HG03064 (cell line): ENCODE measurements around the gene DDX49.
"Not testable (repeated sequence)": the region's sequence is repeated elsewhere in the genome, so short reads cannot be mapped to it uniquely, and the experiment has no call there.

ENCODE experiments used
- ATAC-seq: cut with Tn5 transposase; IDR thresholded peaks from one replicate; pipeline ENCODE4 v1.9.1; 2021; ENCODE audit warnings: low read depth; ENCODE audit not compliant: unreplicated experiment

DDX49 gene

DNA sequence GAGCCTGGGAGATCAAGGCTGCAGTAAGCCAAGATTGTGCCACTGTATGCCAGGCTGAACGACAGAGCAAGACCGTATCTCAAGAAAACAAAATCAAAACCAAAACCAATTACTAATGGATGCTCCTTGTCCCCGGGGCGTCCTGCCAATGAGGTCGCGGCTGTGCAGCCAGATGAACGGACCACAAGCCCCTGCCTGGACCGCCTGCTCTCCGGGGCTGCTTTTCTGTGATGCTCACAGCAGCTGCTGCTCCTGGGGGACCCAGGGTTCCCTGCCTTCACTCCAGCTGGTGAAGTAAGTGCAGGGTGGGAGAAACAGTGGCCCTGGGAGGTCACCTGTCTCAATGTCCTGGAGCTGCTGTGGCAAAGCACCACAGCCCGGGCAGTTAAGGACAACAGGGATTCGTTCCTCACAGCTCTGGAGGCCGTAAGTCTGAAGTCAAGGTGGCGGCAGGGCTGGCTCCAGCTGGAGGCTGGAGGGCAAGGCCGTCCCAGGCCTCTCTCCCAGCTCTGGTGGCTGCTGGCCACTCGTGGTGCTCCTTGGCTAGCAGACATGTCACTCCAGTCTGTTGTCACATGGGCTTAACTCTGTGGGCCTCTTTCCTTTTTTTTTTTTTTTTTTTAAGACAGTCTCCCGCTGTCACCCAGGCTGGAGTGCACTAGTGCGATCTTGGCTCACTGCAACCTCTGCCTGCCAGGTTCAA is 10.4 kb upstream of the DDX49 start:
- ATAC-seq: no peak

GRCh38 chr19:18910010-18910409 is 9.5 kb upstream of the DDX49 start:
- ATAC-seq: no peak

DNA sequence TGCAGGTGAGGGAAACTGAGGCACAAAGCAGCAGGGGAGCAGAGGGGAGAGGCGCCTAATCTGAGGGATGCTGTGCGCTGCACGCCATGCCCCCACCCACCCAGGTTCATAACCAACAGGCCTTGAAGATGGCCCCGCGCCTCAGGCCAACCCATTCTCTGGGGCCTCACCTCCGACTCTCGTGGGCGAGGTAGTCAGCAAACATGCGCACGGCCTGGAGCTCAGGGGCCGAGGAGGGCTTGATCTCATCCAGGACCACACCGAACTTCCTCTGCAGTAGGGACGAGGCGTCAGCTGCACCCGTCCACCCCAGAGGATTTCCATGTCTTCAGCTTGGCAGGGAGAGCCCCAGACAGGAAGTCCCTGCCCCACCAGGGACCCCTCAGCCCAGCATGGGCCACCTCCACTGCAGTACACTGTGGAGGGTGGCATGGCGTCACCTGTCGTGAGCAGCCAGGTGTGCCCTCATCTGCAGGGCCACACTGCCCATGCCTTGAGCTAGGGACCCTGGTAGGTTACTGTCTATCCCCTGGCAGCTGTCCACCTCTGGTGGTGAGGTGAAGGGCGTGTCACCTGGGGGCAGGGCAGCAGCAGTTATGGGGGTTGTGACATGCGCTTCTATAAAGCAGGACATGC is 8.6 kb upstream of the DDX49 start:
- no peak for ATAC-seq

DNA sequence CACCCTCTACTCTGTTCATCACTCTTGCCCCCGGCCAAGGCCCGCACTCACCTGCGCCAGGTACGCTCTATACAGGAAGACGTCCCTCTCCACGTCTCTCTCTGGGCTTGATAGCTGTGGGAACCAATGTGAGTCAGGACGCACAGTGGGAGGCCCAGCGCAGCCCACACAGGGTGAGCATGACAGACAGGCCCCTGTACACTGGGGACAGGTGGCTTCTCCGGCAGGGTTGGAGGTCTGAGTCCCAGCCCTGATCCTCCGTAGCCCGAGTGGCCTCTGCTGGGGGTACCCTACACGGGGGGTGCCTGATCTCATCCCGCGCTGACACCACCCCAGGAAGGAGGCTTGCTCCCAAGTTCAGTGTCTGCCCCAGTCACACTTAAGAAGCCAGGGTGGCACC is 6.6 kb upstream of the DDX49 start:
- no peak for ATAC-seq

DNA sequence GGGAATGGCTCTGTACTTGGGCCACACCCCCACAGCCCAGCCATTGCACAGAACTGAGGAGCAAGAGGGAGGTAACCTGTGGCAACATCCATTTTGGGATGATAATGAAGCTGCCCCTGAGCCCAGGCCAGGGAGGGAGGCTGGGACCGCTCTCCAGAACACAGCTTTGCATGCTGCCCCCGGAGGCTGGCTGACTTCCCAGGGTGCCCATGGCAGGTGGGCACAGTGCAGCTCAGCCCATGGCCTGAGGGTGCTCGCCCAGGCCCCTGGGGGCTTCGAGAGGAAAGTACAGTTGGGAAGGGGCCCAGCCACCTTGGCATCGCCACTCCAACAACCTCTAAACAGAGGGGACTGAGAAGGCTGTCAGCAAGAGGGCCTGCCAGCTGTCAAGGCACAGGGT is 6.0 kb upstream of the DDX49 start:
- no peak for ATAC-seq

DNA sequence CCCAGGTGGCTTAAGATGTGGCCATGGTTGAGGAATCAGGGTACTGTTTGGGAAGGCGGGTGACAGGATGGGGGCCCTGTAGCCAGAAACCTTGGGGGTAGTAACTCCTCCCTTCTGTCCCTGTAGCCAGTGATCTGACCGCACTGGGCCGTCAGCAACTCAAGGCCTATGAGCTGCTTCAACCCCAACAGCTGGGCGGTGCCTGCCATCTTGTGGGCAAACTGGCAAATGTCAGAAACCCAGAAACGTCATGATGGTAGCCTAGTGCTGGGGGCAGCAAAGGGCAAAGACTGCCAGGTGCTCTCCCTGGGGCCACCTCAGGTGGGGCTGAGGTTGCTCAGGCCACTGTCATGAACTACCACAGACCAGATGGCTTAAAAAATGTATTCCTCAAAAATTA is 3.9 kb upstream of the DDX49 start:
- no peak for ATAC-seq

DNA sequence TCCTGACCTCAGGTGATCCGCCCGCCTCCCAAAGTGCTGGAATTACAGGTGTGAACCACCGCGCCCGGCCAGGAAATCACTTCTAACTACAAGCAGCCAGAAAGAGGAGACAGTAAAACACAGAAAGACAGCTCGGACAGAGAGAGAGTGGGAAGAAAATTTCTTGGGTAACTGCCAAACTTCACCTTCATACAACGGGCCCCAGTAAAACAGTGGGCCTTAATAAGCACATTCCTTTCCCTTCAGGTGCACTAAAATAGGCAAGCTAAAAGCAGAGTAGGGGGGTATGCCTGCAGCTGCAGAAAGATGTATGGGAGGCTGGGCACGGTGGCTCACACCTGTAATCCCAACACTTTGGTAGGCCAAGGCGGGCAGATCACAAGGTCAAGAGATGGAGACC is 1.9 kb upstream of the DDX49 start:
- not testable (repeated sequence) for ATAC-seq

DNA sequence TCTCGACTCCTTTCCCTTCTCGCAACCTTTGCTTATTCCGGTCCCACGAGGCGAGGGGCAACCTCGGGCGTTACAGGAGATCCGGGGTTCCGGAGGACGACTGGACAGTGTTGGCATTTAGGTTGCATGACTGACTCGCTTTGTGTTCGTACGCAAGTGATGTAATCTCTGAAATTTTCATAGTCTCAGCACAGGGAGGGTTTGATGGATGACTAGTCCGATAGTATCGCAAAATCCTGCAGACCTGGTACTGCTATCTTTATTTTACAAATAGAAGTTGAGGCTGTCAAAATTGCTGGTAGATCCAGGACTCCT is 342 bp downstream of the DDX49 start:
- ATAC-seq: no peak

- no peak for ATAC-seq
These were observed 885 bp downstream of the DDX49 start for GRCh38 chr19:18920400-18920799.

GRCh38 chr19:18921593-18921992 is 2.1 kb downstream of the DDX49 start:
- ATAC-seq: no peak

GRCh38 chr19:18922228-18922985 is 2.9 kb downstream of the DDX49 start:
- no peak for ATAC-seq

DNA sequence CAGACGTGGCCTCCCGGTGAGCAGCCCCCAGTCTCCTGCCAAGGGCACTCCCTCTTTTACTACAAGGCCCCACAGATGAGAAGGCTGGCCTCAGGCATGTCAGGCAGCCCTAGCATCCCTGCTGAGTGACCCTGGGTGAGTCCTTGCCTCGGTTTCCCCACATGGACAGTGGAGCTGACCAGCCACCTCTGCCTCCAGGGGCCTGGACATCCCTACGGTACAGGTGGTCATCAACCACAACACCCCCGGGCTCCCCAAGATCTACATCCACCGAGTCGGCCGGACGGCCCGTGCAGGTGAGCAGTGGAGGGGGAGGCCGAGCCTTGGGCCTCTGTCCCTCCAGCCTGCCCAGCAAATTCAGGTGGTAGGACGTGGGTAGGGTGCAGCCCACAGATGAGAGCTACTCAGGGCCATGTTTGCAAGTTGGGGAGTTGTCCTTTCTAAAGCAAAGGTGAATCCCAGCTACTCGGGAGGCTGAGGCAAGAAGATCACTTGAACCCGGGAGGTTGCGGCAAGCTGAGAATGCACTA is 5.2 kb downstream of the DDX49 start:
- no peak for ATAC-seq

DNA sequence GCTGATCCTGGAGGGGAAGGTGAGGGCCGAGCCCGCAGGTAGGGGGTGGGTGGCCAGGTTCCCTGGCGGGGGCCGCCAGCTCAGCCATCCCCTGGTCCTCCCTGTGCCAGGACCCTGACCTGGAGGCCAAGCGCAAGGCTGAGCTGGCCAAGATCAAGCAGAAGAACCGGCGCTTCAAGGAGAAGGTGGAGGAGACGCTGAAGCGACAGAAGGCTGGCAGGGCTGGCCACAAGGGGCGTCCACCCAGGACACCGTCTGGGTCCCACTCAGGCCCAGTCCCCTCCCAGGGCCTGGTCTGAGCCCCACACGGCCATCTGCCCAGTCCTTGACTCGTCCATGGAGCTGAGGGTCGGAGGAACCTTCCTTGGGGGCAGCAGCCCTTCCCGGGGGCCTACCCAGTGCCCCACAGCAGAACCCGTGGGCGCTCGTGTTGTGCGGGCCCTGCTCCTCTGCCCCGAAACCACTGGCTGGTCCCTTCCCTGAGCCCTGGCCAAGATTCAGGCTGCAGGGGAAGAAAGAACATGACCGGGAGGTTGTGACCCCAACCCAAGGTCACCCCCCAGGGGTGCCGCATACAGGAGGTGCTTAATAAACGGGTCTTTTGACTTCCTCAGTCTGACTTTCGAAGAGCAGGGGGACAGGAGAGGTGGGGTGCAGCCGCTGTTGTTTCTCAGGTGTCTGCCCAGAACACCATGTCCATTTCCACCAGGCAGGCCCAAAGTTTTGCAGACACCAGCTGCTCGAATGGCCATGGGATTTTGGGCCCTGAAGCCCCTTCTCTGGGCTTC is 8.7 kb downstream of the DDX49 start:
- no peak for ATAC-seq

GRCh38 chr19:18929311-18929710 is 9.8 kb downstream of the DDX49 start:
- no peak for ATAC-seq

DNA sequence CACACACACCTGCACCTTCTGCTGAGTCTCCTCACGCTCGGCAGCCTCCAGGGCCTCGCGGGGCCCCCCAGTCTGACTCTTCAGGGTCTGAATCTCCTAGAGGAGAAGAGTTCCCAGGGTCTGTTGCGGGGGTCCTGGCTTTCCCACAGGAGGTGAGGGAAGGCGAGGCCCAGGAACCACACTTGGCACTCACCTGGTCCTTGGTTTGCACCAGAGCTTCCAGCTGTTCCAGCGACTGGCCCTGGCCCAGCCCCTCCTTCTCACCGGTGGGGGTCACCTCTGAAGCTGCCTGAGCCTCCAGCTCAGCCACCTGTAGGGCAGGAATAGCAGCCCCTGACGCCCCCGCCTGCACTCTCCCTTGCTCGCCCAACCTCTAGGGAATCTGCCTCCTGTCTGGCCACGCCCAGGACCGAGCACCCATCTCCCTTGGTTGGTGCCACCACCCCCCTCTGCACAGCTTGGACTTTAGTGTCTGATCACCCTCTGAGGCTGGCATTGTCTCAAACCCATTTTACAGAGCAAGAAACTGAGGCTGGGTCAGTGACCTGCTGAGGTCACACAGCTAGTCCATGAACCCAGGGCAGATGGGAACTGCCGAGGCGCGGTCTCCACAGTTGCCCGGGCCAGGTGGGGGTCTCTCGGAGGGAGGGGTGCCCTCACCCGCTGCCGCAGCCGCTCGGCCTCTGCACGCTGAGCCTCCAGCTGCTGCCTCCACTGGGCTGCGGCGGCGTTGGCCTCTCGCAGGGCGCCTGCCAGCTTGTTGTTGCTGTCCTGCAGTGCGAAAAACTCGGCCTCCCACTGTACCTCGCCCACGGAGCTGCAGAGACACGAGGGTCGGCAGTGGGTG is 12.0 kb downstream of the DDX49 start:
- no peak for ATAC-seq

DNA sequence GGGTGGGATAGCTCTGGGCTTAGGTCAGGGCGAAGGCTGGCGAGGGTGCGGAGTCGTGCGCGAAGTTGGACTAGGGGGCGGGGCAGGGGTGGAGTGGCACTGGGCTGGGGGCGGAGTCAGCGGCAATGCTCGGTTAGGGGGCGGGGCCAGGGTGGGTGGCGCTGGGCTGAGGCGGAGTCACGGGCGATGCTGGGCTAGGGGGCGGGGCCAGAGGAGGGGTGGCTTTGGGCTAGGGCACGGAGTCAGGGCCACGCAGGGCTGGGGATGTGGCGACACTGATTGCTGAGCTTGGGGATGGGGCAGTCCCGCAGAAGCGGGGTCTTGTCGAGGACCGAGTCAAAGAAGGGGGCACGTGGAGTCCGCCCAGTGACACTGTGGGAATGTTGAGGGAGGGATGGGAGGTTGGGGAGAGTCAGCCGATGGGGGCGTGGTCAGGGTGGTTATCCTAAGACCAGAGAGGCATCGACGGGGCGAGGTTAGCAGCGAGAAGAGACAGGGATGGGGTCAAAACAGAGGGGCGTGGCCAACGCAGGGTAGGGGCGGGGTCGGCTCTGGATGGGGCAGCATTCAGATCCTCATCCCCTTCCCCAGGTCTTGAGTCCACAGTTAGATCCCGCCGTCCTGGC is 12.8 kb downstream of the DDX49 start:
- no peak for ATAC-seq

GRCh38 chr19:18933297-18933696 is 13.8 kb downstream of the DDX49 start:
- ATAC-seq: no peak

DNA sequence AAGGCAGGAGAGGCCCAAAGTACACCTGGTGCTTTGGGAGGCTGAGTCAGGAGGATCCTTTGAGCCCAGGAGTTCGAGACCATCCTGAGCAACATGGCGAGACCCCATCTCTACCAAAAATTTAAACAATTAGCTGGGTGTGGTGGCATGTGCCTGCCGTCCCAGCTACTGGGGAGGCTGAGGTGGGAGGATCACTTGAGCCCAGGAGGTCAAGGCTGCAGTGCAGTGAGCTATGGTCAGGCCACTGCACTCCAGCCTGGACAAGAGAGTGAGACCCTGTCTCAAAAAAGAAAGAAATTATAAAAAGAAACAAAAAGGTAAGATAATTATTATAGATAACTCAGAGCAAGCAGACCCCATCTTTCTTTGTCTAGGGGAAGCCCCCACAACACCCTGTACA is 19.6 kb downstream of the DDX49 start:
- no peak for ATAC-seq

GRCh38 chr19:18939922-18940768 is 20.6 kb downstream of the DDX49 start:
- no peak for ATAC-seq
